HepG2 (cell line): ENCODE data around the gene ACAP3. TPM values are rescaled to one million over a fixed set of nuclear protein-coding genes. Genes with fewer than 3 reads are reported as not detected.

Source experiments
- PPARG ChIP-seq: conservative IDR thresholded peaks from 2 replicates; pipeline ENCODE4 v1.6.1; 2016; ENCODE audit warnings: missing biosample characterization, missing genetic modification reagents
- ZFP62 ChIP-seq: sonication (generic); formaldehyde crosslinking; IDR thresholded peaks from 2 replicates; pipeline ENCODE4 v1.4.0; 2020; ENCODE audit warnings: missing genetic modification reagents
- ZNF10 ChIP-seq: sonication (generic); formaldehyde crosslinking; IDR thresholded peaks from 2 replicates; pipeline ENCODE4 v1.4.0; 2020; ENCODE audit warnings: mild to moderate bottlenecking, low read depth, missing genetic modification reagents, borderline replicate concordance
- ZNF577 ChIP-seq: sonication (generic); formaldehyde crosslinking; IDR thresholded peaks from 2 replicates; pipeline ENCODE4 v1.4.0; 2020; ENCODE audit warnings: mild to moderate bottlenecking, low read depth, missing genetic modification reagents, borderline replicate concordance
- ZNF674 ChIP-seq: sonication (generic); formaldehyde crosslinking; IDR thresholded peaks from 2 replicates; pipeline ENCODE4 v1.5.0; 2020; ENCODE audit warnings: low read depth, mild to moderate bottlenecking, missing genetic modification reagents
- ZNF788 ChIP-seq: sonication (generic); formaldehyde crosslinking; IDR thresholded peaks from 2 replicates; pipeline ENCODE4 v1.5.0; 2020; ENCODE audit warnings: mild to moderate bottlenecking, missing genetic modification reagents, borderline replicate concordance
- polyA plus RNA-seq, 8 experiments: library from polyadenylated mRNA; depleted of rRNA in 3 of 8; stranded (reverse) in 7 of 8; unstranded in 1 of 8; fragments of >200 nt; fragmentation: Illumina TruSeq in 4 of 8; extraction: Trizol in 4 of 8; gene quantifications; 2 replicates each; pipeline versions ENCODE4 v1.2.1 to v1.2.3, GENCODE V29; 2011 to 2016; ENCODE audit warnings: low read depth in 4 of 8, missing spikeins in 1 of 8, mixed read lengths in 1 of 8; ENCODE audit not compliant: insufficient read depth in 1 of 8
- total RNA-seq, 5 experiments: library from RNA; depleted of rRNA; stranded (reverse); fragments of >200 nt; fragmentation: Illumina TruSeq; extraction: Trizol; gene quantifications; 2 replicates each; pipeline ENCODE4 v1.2.3, GENCODE V29; 2016; ENCODE audit warnings: low read depth in 1 of 5
- TF ChIP-seq, protein P1 (sequence below): sonication (generic); formaldehyde crosslinking; IDR thresholded peaks from 2 replicates; pipeline ENCODE4 v1.5.0; 2020; ENCODE audit warnings: mild to moderate bottlenecking, missing genetic modification reagents
- TF ChIP-seq, protein P2 (sequence below): sonication (generic); formaldehyde crosslinking; IDR thresholded peaks from 2 replicates; pipeline ENCODE4 v1.8.0; 2022; ENCODE audit warnings: mild to moderate bottlenecking, missing genetic modification reagents; ENCODE audit not compliant: insufficient replicate concordance
- TF ChIP-seq, protein P3 (sequence below): sonication (generic); formaldehyde crosslinking; IDR thresholded peaks from 2 replicates; pipeline ENCODE4 v1.8.1; 2023; ENCODE audit warnings: mild to moderate bottlenecking, missing genetic modification reagents
- TF ChIP-seq, protein P4 (sequence below), 2 experiments: sonication (generic) in 1 of 2; formaldehyde crosslinking in 1 of 2; IDR thresholded peaks; 2 replicates each; pipeline versions ENCODE4 v1.5.1 to v1.6.1; 2011 to 2020; ENCODE audit warnings: borderline replicate concordance in 1 of 2, low read depth in 1 of 2, low read length in 1 of 2, mild to moderate bottlenecking in 1 of 2, missing genetic modification reagents in 1 of 2, moderate library complexity in 1 of 2
- TF ChIP-seq, protein P5 (sequence below): sonication (generic); formaldehyde crosslinking; IDR thresholded peaks from 2 replicates; pipeline ENCODE4 v1.8.1; 2023; ENCODE audit warnings: mild to moderate bottlenecking, missing genetic modification reagents, borderline replicate concordance
- TF ChIP-seq, protein P6 (sequence below): sonication (generic); formaldehyde crosslinking; IDR thresholded peaks from 2 replicates; pipeline ENCODE4 v1.9.0; 2022; ENCODE audit warnings: low read depth, missing genetic modification reagents
- TF ChIP-seq, protein P7 (sequence below): sonication (generic); formaldehyde crosslinking; IDR thresholded peaks from 2 replicates; pipeline ENCODE4 v1.5.1; 2020; ENCODE audit warnings: missing genetic modification reagents, mild to moderate bottlenecking, borderline replicate concordance

The ACAP3 gene
- total and polyA plus RNA-seq, 2 of the 13 experiments (the other 11 are each of a cell fraction or from before 2014, with no cell fraction given), result 29.4 to 50.8 TPM

DNA sequence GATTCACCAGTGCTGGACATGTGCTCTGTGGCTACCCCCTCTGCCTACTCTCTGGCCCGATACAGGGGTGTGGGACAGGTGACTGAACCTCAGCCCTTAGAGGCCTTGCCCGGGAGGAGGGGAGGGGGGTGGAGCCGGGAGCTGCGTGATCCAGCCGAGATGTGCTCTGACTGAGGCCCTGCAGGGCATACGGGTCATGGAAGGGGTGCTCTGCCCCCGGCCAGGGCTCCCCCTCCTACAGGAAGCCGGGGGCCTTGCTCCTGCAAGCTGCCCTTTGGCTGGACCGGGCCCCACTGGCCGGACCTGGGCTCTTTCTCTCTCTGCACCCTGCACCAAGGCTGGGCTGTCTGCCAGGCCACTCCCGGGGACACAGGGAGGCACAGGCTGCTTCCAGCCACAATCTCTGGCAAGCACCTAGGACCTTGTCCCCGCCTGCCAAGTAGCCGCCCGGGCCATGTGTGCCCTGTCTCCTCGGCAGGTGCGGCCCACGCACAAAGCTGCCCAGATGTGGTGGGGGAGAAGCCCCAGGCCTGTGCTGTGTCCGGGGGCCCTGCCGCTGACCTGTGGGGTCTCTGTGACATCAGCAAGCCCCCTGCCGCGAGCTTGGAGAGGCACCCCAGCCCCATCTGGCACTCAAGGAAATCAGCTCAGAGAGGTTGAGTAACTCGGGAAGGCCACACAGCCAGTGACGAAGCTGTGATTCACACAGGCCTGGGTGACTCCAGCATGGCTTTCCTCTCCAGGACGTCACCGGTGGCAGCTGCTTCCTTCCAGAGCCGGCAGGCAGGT lies 26.0 kb downstream of the ACAP3 start (continued):
- TF ChIP-seq, protein P1, sequence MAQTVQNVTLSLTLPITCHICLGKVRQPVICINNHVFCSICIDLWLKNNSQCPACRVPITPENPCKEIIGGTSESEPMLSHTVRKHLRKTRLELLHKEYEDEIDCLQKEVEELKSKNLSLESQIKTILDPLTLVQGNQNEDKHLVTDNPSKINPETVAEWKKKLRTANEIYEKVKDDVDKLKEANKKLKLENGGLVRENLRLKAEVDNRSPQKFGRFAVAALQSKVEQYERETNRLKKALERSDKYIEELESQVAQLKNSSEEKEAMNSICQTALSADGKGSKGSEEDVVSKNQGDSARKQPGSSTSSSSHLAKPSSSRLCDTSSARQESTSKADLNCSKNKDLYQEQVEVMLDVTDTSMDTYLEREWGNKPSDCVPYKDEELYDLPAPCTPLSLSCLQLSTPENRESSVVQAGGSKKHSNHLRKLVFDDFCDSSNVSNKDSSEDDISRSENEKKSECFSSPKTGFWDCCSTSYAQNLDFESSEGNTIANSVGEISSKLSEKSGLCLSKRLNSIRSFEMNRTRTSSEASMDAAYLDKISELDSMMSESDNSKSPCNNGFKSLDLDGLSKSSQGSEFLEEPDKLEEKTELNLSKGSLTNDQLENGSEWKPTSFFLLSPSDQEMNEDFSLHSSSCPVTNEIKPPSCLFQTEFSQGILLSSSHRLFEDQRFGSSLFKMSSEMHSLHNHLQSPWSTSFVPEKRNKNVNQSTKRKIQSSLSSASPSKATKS, result no peak
- TF ChIP-seq, protein P2, sequence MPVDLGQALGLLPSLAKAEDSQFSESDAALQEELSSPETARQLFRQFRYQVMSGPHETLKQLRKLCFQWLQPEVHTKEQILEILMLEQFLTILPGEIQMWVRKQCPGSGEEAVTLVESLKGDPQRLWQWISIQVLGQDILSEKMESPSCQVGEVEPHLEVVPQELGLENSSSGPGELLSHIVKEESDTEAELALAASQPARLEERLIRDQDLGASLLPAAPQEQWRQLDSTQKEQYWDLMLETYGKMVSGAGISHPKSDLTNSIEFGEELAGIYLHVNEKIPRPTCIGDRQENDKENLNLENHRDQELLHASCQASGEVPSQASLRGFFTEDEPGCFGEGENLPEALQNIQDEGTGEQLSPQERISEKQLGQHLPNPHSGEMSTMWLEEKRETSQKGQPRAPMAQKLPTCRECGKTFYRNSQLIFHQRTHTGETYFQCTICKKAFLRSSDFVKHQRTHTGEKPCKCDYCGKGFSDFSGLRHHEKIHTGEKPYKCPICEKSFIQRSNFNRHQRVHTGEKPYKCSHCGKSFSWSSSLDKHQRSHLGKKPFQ (CRISPR knock-in tag), result no peak
- TF ChIP-seq ZFP62 (0 out of 2 replicates have a peak, but pooled peaks have one; percentile 31), ZNF10 (CRISPR knock-in tag) (no peak), ZNF788 (CRISPR knock-in tag) (peak; percentile 97; the same call in 1 of the 2 replicates), PPARG (peak; percentile 56; the same call in 1 of the 2 replicates), ZNF577 (no peak), ZNF674 (CRISPR knock-in tag) (peak; percentile 59; the same call in 1 of the 2 replicates)
- TF ChIP-seq, protein P3, sequence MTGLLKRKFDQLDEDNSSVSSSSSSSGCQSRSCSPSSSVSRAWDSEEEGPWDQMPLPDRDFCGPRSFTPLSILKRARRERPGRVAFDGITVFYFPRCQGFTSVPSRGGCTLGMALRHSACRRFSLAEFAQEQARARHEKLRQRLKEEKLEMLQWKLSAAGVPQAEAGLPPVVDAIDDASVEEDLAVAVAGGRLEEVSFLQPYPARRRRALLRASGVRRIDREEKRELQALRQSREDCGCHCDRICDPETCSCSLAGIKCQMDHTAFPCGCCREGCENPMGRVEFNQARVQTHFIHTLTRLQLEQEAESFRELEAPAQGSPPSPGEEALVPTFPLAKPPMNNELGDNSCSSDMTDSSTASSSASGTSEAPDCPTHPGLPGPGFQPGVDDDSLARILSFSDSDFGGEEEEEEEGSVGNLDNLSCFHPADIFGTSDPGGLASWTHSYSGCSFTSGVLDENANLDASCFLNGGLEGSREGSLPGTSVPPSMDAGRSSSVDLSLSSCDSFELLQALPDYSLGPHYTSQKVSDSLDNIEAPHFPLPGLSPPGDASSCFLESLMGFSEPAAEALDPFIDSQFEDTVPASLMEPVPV (CRISPR knock-in tag), result no peak; the same call in 1 of the 2 replicates
- TF ChIP-seq, protein P4, sequence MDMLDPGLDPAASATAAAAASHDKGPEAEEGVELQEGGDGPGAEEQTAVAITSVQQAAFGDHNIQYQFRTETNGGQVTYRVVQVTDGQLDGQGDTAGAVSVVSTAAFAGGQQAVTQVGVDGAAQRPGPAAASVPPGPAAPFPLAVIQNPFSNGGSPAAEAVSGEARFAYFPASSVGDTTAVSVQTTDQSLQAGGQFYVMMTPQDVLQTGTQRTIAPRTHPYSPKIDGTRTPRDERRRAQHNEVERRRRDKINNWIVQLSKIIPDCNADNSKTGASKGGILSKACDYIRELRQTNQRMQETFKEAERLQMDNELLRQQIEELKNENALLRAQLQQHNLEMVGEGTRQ (IDR thresholded peaks at IDR 0.05; ENCODE audit: low read depth, low read length), result no peak
- TF ChIP-seq, protein P4 (CRISPR knock-in tag; IDR thresholded peaks at IDR 0.05; ENCODE audit: borderline replicate concordance), result peak; percentile 37; the same call in 1 of the 2 replicates
- TF ChIP-seq, protein P5, sequence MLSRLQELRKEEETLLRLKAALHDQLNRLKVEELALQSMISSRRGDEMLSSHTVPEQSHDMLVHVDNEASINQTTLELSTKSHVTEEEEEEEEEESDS (CRISPR knock-in tag), result no peak
- TF ChIP-seq, protein P6, sequence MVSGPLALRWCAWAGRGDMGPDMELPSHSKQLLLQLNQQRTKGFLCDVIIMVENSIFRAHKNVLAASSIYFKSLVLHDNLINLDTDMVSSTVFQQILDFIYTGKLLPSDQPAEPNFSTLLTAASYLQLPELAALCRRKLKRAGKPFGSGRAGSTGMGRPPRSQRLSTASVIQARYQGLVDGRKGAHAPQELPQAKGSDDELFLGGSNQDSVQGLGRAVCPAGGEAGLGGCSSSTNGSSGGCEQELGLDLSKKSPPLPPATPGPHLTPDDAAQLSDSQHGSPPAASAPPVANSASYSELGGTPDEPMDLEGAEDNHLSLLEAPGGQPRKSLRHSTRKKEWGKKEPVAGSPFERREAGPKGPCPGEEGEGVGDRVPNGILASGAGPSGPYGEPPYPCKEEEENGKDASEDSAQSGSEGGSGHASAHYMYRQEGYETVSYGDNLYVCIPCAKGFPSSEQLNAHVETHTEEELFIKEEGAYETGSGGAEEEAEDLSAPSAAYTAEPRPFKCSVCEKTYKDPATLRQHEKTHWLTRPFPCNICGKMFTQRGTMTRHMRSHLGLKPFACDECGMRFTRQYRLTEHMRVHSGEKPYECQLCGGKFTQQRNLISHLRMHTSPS (CRISPR knock-in tag), result peak; percentile 93
- TF ChIP-seq, protein P7, sequence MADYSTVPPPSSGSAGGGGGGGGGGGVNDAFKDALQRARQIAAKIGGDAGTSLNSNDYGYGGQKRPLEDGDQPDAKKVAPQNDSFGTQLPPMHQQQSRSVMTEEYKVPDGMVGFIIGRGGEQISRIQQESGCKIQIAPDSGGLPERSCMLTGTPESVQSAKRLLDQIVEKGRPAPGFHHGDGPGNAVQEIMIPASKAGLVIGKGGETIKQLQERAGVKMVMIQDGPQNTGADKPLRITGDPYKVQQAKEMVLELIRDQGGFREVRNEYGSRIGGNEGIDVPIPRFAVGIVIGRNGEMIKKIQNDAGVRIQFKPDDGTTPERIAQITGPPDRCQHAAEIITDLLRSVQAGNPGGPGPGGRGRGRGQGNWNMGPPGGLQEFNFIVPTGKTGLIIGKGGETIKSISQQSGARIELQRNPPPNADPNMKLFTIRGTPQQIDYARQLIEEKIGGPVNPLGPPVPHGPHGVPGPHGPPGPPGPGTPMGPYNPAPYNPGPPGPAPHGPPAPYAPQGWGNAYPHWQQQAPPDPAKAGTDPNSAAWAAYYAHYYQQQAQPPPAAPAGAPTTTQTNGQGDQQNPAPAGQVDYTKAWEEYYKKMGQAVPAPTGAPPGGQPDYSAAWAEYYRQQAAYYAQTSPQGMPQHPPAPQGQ, result 0 out of 2 replicates have a peak, but pooled peaks have one; percentile 34
